RPMI7951 (cell line): Measurements from ENCODE around the gene ADCY2. TPM values are rescaled to one million over a fixed set of nuclear protein-coding genes. Genes with fewer than 3 reads are reported as not detected.
A peak's percentile ranks its signal among the peaks of the same experiment; 100 is the strongest.

Source experiments
- DNase-seq: peaks from one replicate; pipeline ENCODE4 v3.0.0-alpha.2; 2012; ENCODE audit warnings: low read depth
- total RNA-seq: library from RNA; depleted of rRNA; stranded (reverse); fragments of >200 nt; shearing (Covaris generic); gene quantifications from 2 replicates; pipeline ENCODE4 v1.2.3, GENCODE V29; 2014

Gene ADCY2
- total RNA-seq, 1 experiment from 2014 or later = under 0.01 TPM

- DNase-seq = no peak
Observed at GRCh38 chr5:7664208-7664607, 268.3 kb downstream of the ADCY2 start.

GRCh38 chr5:7667216-7667767 lies 271.4 kb downstream of the ADCY2 start:
- DNase-seq = no peak

- DNase-seq = no peak
Observed at GRCh38 chr5:7668161-7668560, 272.2 kb downstream of the ADCY2 start.

GRCh38 chr5:7668627-7669026 lies 272.7 kb downstream of the ADCY2 start:
- no peak for DNase-seq

GRCh38 chr5:7671381-7671993 lies 275.5 kb downstream of the ADCY2 start:
- DNase-seq = peak; percentile 1

- no peak for DNase-seq
Observed at GRCh38 chr5:7673658-7674057, 277.7 kb downstream of the ADCY2 start.

GRCh38 chr5:7676455-7676854 lies 280.5 kb downstream of the ADCY2 start:
- DNase-seq = no peak

GRCh38 chr5:7678030-7678429 lies 282.1 kb downstream of the ADCY2 start:
- DNase-seq = no peak

GRCh38 chr5:7679663-7680062 lies 283.7 kb downstream of the ADCY2 start:
- no peak for DNase-seq

GRCh38 chr5:7680260-7680659 lies 284.3 kb downstream of the ADCY2 start:
- no peak for DNase-seq

- no peak for DNase-seq
Observed at GRCh38 chr5:7682379-7682778, 286.4 kb downstream of the ADCY2 start.

- DNase-seq = no peak
Observed at GRCh38 chr5:7683753-7684152, 287.8 kb downstream of the ADCY2 start.

- DNase-seq = no peak
Observed at GRCh38 chr5:7684826-7685225, 288.9 kb downstream of the ADCY2 start.

- no peak for DNase-seq
Observed at GRCh38 chr5:7686794-7687193, 290.9 kb downstream of the ADCY2 start.

- no peak for DNase-seq
Observed at GRCh38 chr5:7690557-7690956, 294.6 kb downstream of the ADCY2 start.

GRCh38 chr5:7705261-7705660 lies 309.3 kb downstream of the ADCY2 start:
- DNase-seq = peak; percentile 2

GRCh38 chr5:7705736-7706135 lies 309.8 kb downstream of the ADCY2 start:
- no peak for DNase-seq

GRCh38 chr5:7706256-7706655 lies 310.3 kb downstream of the ADCY2 start:
- DNase-seq = no peak

GRCh38 chr5:7714119-7714518 lies 318.2 kb downstream of the ADCY2 start:
- peak; percentile 60 for DNase-seq

GRCh38 chr5:7714697-7715096 lies 318.8 kb downstream of the ADCY2 start:
- peak; percentile 11 for DNase-seq

- DNase-seq = no peak
Observed at GRCh38 chr5:7717691-7718090, 321.8 kb downstream of the ADCY2 start.

- DNase-seq = peak; percentile 26
Observed at GRCh38 chr5:7728076-7728475, 332.1 kb downstream of the ADCY2 start.

- no peak for DNase-seq
Observed at GRCh38 chr5:7741415-7742065, 345.6 kb downstream of the ADCY2 start.
